Measurements from ENCODE around the gene FAM219A.

- no peak for TF ChIP-seq CTCF (IDR thresholded peaks at IDR 0.05; ENCODE audit: insufficient read depth, low read length, poor library complexity, severe bottlenecking)
- TF ChIP-seq EZH2phosphoT487 (conservative IDR thresholded peaks at IDR 0.05; ENCODE audit: low read length) = no peak
Observed at GRCh38 chr9:34382879-34383278, 75.5 kb downstream of the FAM219A start.

Data from SU-DHL-6 (cell line).